GM12864 (cell line): ENCODE data around the gene IMPDH1.

Experiments used
- DNase-seq: peaks from one replicate; pipeline ENCODE4 v3.0.0-alpha.2; 2011; ENCODE audit warnings: low read depth
- H3K4me3 ChIP-seq: 2 replicates; pipeline ENCODE4 v1.5.1; 2011; ENCODE audit warnings: mild to moderate bottlenecking, low read depth, low read length, control low read depth
- TF ChIP-seq, protein P1 (sequence below): IDR thresholded peaks from 2 replicates; pipeline ENCODE4 v1.5.1; 2011; ENCODE audit warnings: low read depth, mild to moderate bottlenecking, moderate library complexity, low read length, control low read depth, inconsistent platforms; ENCODE audit errors: missing control alignments

The IMPDH1 gene

DNA sequence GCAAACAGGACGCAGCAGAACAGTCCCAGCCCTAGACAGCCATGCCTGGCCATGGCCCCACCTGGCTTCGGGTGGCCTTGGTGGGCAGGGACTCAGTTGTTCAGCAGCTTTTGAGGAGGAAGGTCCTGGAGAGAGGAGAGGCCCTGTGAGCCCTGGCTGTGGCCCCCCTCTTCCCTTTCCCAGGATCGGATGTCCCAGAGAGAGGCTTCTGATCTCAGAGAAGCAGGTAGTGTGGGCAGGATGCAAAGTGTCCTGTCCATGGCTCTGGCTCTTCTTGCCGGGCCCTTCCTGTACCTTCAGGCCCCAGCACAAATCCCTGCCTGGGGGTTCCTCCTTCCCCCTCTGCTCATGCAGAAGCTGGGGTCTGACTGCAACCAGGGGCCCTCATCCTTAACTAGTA, 49.8 kb downstream of the IMPDH1 start:
- H3K4me3 ChIP-seq = no peak overlapping the region
- DNase-seq = no peak

DNA sequence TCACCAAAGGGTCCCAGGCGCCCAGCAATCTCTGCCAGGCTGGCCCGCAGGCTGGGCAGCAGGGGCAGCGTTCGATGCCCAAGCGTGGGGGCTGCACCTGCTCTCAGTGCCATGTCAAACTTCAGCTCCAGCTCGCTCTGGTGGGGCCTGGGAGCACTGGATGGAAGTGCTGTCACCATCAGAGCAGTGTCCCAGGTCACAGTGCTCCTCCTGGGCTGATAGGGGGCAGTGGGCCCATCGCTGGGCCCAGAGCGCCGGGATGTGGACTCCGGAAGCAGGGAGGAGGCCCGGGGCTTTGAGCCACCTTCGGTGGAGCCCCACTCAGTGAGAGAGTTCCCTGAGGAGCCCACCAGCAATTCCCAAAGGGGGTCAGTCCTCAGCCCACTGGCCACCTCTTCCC, 50.4 kb downstream of the IMPDH1 start:
- TF ChIP-seq, protein P1, sequence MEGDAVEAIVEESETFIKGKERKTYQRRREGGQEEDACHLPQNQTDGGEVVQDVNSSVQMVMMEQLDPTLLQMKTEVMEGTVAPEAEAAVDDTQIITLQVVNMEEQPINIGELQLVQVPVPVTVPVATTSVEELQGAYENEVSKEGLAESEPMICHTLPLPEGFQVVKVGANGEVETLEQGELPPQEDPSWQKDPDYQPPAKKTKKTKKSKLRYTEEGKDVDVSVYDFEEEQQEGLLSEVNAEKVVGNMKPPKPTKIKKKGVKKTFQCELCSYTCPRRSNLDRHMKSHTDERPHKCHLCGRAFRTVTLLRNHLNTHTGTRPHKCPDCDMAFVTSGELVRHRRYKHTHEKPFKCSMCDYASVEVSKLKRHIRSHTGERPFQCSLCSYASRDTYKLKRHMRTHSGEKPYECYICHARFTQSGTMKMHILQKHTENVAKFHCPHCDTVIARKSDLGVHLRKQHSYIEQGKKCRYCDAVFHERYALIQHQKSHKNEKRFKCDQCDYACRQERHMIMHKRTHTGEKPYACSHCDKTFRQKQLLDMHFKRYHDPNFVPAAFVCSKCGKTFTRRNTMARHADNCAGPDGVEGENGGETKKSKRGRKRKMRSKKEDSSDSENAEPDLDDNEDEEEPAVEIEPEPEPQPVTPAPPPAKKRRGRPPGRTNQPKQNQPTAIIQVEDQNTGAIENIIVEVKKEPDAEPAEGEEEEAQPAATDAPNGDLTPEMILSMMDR = no peak
- no peak overlapping the region for H3K4me3 ChIP-seq
- no peak for DNase-seq

More for the DNA sequence above, 49.8 kb downstream of the IMPDH1 start:
- TF ChIP-seq, protein P1 = no peak

DNA sequence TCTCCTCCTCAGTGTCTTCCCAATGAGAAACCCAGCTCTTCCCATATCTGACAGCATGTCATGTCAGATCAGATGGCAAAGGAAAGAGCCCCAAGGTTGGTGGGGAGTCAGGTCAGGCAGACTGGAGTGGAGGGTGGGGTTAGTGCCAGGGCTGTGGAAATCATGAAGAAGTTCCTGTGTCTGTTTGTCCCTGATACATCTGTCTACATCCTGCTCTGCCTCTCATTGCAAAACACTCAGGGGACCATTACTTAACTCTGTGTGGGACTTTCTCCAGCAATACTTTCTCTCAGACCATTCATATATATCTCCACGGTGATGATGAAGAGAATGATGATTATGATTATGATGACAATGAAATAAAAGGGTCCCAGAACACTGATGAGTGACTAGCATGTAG, 51.5 kb downstream of the IMPDH1 start:
- TF ChIP-seq, protein P1 = no peak
- H3K4me3 ChIP-seq = no peak overlapping the region
- no peak for DNase-seq

DNA sequence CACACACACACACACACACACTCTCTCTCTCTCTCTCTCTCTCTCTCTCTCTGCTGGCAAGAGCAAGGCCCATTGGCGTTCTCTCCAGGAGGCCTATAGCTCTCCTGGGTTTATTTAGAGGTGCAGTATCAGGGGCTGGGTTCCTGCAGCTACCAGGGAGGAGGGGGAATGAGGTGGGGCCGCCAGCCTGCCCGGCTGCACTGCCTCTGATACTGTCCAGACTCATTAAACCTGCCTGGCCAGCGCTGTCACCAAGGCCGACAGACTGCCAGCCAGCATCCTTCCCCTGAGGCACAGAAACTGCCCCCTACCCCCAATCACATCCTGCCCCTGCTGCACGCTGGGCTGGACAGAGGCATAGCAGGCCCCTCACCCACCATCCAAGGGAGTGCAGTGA, 52.6 kb downstream of the IMPDH1 start:
- no peak overlapping the region for H3K4me3 ChIP-seq
- TF ChIP-seq, protein P1 = no peak

DNA sequence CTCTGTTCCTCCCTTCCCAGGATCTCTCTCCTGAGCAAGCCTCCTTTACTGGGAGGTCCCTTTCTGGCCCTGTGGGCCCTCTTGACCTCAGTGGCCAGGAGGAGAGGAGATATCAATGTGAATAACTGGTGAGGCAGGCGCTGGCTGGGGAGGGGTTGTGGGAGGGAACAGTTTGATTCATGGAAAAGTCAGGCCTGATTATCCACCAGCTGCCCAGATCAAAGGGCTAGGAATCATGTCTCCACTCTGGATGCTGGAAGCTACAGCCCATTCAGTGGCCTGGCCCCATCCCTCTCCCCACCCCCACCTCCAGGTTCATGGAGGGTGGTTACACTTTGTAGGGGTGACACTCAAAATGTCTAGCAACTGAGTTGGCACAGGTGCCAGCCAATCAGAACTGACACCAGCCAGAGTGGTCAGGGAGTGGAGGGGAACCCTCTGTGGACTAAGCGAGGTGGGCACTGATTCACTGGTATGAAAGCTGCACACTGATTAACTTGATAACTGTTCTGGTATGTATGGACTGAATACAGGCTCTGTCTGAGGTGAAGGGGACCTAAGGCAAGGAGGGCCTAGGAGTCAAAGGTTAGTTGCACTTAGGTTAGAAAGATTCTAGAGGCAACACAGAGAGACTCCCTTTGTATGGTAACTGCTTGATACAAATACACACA, 53.1 kb downstream of the IMPDH1 start:
- DNase-seq = no peak
- TF ChIP-seq, protein P1 = no peak
- H3K4me3 ChIP-seq = no peak overlapping the region

More for the DNA sequence above, 52.6 kb downstream of the IMPDH1 start:
- no peak for DNase-seq

DNA sequence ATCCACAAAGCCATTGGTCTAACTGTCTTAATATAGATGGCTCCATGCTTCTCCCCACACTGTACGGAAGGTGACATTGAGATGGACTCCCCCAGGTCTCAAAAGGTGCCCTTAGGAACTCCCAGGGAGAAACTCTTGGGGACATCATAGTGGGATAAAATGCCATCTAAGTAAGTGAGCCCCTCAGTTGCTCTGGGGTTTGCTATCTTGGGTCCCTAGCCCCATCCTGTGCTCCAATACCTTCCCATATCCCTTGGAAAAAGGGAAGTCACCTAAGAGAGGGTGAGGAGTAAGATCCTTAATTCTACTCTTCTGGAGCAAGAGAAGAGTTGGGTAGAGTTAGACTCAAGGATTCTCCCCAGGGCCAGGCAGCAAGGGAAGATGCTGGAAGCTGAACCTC, 56.2 kb downstream of the IMPDH1 start:
- no peak overlapping the region for H3K4me3 ChIP-seq
- TF ChIP-seq, protein P1 = no peak
- DNase-seq = no peak

DNA sequence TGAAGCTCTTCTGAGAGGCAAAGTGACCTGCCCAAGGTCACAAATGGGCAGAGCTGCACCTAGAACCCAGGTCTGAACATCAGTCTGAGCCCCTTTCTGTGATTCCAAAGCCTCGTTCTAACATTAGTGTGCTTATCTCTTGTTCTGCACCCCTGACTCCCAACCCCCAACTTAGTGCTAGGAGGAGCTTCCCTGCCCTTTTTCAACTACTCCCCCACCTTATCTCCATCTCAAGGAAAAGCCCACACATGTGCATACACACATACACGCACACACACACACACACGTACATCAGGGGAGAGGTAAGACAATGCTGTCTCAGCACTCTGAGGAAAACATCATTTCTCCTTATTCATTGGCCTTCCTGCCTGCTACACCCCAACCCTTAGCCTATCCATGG, 56.6 kb downstream of the IMPDH1 start:
- DNase-seq = no peak
- H3K4me3 ChIP-seq = no peak overlapping the region
- TF ChIP-seq, protein P1 = no peak
